Peyer's patch (tissue), 4 donors: Measurements from ENCODE around the gene ANKRD17. TPM values are rescaled to one million over a fixed set of nuclear protein-coding genes. Genes with fewer than 3 reads are reported as not detected.
"Not testable (repeated sequence)": the region's sequence is repeated elsewhere in the genome, so short reads cannot be mapped to it uniquely, and the experiment has no call there.

ENCODE experiments used
- DNase-seq, 3 donors: peaks; one replicate each; pipeline ENCODE4 v3.0.0-alpha.2; 2017 to 2019
- H3K27ac ChIP-seq, 4 donors: fragments of 200-600 bp; sonication (generic); one replicate each; pipeline ENCODE4 v1.5.1; 2016 to 2019
- H3K27me3 ChIP-seq, 2 donors: fragments of 200-600 bp; sonication (generic); one replicate each; pipeline ENCODE4 v1.5.1; 2019
- H3K36me3 ChIP-seq, 3 donors: fragments of 200-600 bp; sonication (generic); one replicate each; pipeline ENCODE4 v1.5.1; 2016 to 2019
- H3K4me1 ChIP-seq, 4 donors: fragments of 200-600 bp; sonication (generic); one replicate each; pipeline ENCODE4 v1.5.1; 2016 to 2019
- H3K4me3 ChIP-seq, 4 donors: fragments of 200-600 bp; sonication (generic); 1 replicate in 3 of 4; 2 replicates in 1 of 4; pipeline ENCODE4 v1.5.1; 2016 to 2019; ENCODE audit warnings: mild to moderate bottlenecking in 1 of 4
- H3K9me3 ChIP-seq, 4 donors: fragments of 200-600 bp; sonication (generic); one replicate each; pipeline ENCODE4 v1.5.1; 2016 to 2019; ENCODE audit warnings: mild to moderate bottlenecking in 1 of 4
- CTCF ChIP-seq, 6 experiments: fragments of 450-650 bp in 4 of 6; fragments of 200-600 bp in 2 of 6; sonication (generic) in 1 of 6; IDR thresholded peaks; one replicate each; pipeline ENCODE4 v1.5.1; 2017 to 2019; ENCODE audit warnings: antibody characterized with exemption in 6 of 6, mild to moderate bottlenecking in 3 of 6, moderate library complexity in 1 of 6
- POLR2A ChIP-seq, 2 donors: fragments of 450-650 bp; IDR thresholded peaks; one replicate each; pipeline ENCODE4 v1.5.1; 2017; ENCODE audit warnings: antibody characterized with exemption in 2 of 2, mild to moderate bottlenecking in 2 of 2, moderate library complexity in 2 of 2
- total RNA-seq, 4 donors: library from RNA; depleted of rRNA; stranded (reverse); fragments of >200 nt; gene quantifications; one replicate each; pipeline ENCODE4 v1.1.0, GENCODE V29; 2016

Gene ANKRD17
- total RNA-seq, 4 donors from 2014 or later, result 61.7 to 92.0 (median 81.0) TPM

GRCh38 chr4:73258436-73258685, 237 bp downstream of the ANKRD17 start:
- H3K27ac ChIP-seq, result peak overlapping the region; percentile 89 to 99 (median 96)
- peak overlapping the region; percentile 58 to 93 (median 76) for H3K4me3 ChIP-seq
- no peak for DNase-seq
- H3K36me3 ChIP-seq, result no peaks in the 10 kb centered on the region
- TF ChIP-seq CTCF (IDR thresholded peaks at IDR 0.05), result peak in 4 of 6 experiments; percentile 1 to 22 (median 16)
- TF ChIP-seq POLR2A (IDR thresholded peaks at IDR 0.05), result no peak
- no peaks in the 10 kb centered on the region for H3K9me3 ChIP-seq
- peaks cover 0 to 49% (median 0%) of the 10 kb centered on the region in 4 donors for H3K4me1 ChIP-seq
- H3K27me3 ChIP-seq, result no peaks in the 10 kb centered on the region

- H3K4me1 ChIP-seq, result peaks cover 0 to 53% (median 0%) of the 10 kb centered on the region in 4 donors
- TF ChIP-seq POLR2A (IDR thresholded peaks at IDR 0.05), result no peak
- no peak for TF ChIP-seq CTCF (IDR thresholded peaks at IDR 0.05)
- H3K36me3 ChIP-seq, result no peaks in the 10 kb centered on the region
- DNase-seq, result peak in 1 of 3 donors; percentile 29
- no peaks in the 10 kb centered on the region for H3K9me3 ChIP-seq
- H3K27ac ChIP-seq, result peak overlapping the region; percentile 89 to 99 (median 96)
- H3K4me3 ChIP-seq, result peak overlapping the region; percentile 58 to 93 (median 76)
- no peaks in the 10 kb centered on the region for H3K27me3 ChIP-seq
These were observed 755 bp downstream of the ANKRD17 start for GRCh38 chr4:73257651-73258435.

- Histone ChIP-seq H3K27ac (peak overlapping the region; percentile 89 to 99 (median 96)), H3K4me1 (peaks cover 0 to 53% (median 0%) of the 10 kb centered on the region in 4 donors)
These were observed 1.4 kb downstream of the ANKRD17 start for GRCh38 chr4:73257234-73257633.

GRCh38 chr4:73255847-73256246, 2.8 kb downstream of the ANKRD17 start:
- peak overlapping the region in 1 of 4 donors; percentile 88 for H3K4me3 ChIP-seq

More at GRCh38 chr4:73257234-73257633, 1.4 kb downstream of the ANKRD17 start:
- no peaks in the 10 kb centered on the region for H3K9me3 ChIP-seq
- H3K4me3 ChIP-seq, result peak overlapping the region; percentile 58 to 93 (median 76)
- no peaks in the 10 kb centered on the region for H3K27me3 ChIP-seq
- no peaks in the 10 kb centered on the region for H3K36me3 ChIP-seq
- TF ChIP-seq CTCF (IDR thresholded peaks at IDR 0.05), result peak; percentile 29 to 94 (median 72)
- peak in 1 of 2 donors; percentile 59 for TF ChIP-seq POLR2A (IDR thresholded peaks at IDR 0.05)
- DNase-seq, result peak; percentile 68 to 90 (median 80)

GRCh38 chr4:73252001-73252400, 6.6 kb downstream of the ANKRD17 start:
- Histone ChIP-seq H3K27ac (no peak overlapping the region), H3K36me3 (peaks cover 0 to 3% (median 0%) of the 10 kb centered on the region in 3 donors), H3K4me1 (peaks cover 0 to 35% (median 2%) of the 10 kb centered on the region in 4 donors), H3K4me3 (no peak overlapping the region), H3K27me3 (no peaks in the 10 kb centered on the region), H3K9me3 (no peaks in the 10 kb centered on the region)
- no peak for TF ChIP-seq CTCF (IDR thresholded peaks at IDR 0.05)
- TF ChIP-seq POLR2A (IDR thresholded peaks at IDR 0.05), result no peak
- DNase-seq, result no peak

More at GRCh38 chr4:73255847-73256246, 2.8 kb downstream of the ANKRD17 start:
- peak in 1 of 3 donors; percentile 61 for DNase-seq
- H3K27ac ChIP-seq, H3K27me3 ChIP-seq, H3K9me3 ChIP-seq, H3K36me3 ChIP-seq: not testable (repeated sequence)
- H3K4me1 ChIP-seq, result peaks cover 0 to 49% (median 0%) of the 10 kb centered on the region in 4 donors

GRCh38 chr4:73251384-73251783, 7.2 kb downstream of the ANKRD17 start:
- no peaks in the 10 kb centered on the region for H3K9me3 ChIP-seq
- TF ChIP-seq POLR2A (IDR thresholded peaks at IDR 0.05) (no peak), CTCF (IDR thresholded peaks at IDR 0.05) (no peak)
- peaks cover 0 to 3% (median 0%) of the 10 kb centered on the region in 3 donors for H3K36me3 ChIP-seq
- no peak overlapping the region for H3K27ac ChIP-seq
- H3K4me3 ChIP-seq, result no peak overlapping the region
- peaks cover 0 to 33% (median 2%) of the 10 kb centered on the region in 4 donors for H3K4me1 ChIP-seq
- DNase-seq, result no peak
- no peaks in the 10 kb centered on the region for H3K27me3 ChIP-seq
